ENCODE measurements around the gene PDE4D.

GRCh38 chr5:59037041-59037440, 856.5 kb downstream of the PDE4D start:
- TF ChIP-seq EZH2 (IDR thresholded peaks at IDR 0.05; ENCODE audit: borderline replicate concordance, low read length) = no peak
- TF ChIP-seq, protein P1, sequence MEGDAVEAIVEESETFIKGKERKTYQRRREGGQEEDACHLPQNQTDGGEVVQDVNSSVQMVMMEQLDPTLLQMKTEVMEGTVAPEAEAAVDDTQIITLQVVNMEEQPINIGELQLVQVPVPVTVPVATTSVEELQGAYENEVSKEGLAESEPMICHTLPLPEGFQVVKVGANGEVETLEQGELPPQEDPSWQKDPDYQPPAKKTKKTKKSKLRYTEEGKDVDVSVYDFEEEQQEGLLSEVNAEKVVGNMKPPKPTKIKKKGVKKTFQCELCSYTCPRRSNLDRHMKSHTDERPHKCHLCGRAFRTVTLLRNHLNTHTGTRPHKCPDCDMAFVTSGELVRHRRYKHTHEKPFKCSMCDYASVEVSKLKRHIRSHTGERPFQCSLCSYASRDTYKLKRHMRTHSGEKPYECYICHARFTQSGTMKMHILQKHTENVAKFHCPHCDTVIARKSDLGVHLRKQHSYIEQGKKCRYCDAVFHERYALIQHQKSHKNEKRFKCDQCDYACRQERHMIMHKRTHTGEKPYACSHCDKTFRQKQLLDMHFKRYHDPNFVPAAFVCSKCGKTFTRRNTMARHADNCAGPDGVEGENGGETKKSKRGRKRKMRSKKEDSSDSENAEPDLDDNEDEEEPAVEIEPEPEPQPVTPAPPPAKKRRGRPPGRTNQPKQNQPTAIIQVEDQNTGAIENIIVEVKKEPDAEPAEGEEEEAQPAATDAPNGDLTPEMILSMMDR (conservative IDR thresholded peaks at IDR 0.05 in 1 of 2, IDR thresholded peaks at IDR 0.05 in 1 of 2; ENCODE audit: extremely low read depth in 1 of 2, insufficient read depth in 1 of 2, low read depth in 1 of 2, low read length in 2 of 2) = no peak
